ENCODE data around the gene GALE.

Gene GALE

DNA sequence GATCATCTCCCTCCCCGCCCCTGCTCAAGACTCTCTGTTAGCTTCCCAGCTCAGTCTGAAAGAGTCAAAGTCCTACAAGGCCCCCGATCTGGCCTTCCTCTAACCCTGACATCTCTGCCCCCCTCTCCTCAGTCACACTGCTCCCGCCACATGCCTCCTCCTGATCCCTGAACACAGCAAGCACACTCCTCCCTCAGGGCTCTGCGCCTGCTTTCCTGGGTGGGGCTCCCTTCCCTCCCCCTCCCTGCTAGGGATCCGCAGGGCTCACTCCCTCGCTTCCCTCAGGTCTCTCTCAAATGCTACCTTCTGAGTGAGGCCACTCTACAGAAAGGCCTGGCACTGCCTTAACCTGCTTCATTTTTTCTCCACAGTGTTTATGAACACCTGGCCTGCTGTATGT, 5.7 kb upstream of the GALE start:
- Histone ChIP-seq H3K27ac (replicated peaks) (peak overlapping the region; percentile 55; the same call in 1 of the 2 replicates), H3K27me3 (ENCODE audit: insufficient read depth, poor library complexity, severe bottlenecking) (no peaks in the 10 kb centered on the region), H3K4me3 (replicated peaks; ENCODE audit: insufficient read depth, low read length) (no peak overlapping the region)
- TF ChIP-seq, protein P1, sequence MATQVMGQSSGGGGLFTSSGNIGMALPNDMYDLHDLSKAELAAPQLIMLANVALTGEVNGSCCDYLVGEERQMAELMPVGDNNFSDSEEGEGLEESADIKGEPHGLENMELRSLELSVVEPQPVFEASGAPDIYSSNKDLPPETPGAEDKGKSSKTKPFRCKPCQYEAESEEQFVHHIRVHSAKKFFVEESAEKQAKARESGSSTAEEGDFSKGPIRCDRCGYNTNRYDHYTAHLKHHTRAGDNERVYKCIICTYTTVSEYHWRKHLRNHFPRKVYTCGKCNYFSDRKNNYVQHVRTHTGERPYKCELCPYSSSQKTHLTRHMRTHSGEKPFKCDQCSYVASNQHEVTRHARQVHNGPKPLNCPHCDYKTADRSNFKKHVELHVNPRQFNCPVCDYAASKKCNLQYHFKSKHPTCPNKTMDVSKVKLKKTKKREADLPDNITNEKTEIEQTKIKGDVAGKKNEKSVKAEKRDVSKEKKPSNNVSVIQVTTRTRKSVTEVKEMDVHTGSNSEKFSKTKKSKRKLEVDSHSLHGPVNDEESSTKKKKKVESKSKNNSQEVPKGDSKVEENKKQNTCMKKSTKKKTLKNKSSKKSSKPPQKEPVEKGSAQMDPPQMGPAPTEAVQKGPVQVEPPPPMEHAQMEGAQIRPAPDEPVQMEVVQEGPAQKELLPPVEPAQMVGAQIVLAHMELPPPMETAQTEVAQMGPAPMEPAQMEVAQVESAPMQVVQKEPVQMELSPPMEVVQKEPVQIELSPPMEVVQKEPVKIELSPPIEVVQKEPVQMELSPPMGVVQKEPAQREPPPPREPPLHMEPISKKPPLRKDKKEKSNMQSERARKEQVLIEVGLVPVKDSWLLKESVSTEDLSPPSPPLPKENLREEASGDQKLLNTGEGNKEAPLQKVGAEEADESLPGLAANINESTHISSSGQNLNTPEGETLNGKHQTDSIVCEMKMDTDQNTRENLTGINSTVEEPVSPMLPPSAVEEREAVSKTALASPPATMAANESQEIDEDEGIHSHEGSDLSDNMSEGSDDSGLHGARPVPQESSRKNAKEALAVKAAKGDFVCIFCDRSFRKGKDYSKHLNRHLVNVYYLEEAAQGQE (IDR thresholded peaks at IDR 0.05; ENCODE audit: insufficient replicate concordance, low read depth) = no peak
- TF ChIP-seq, protein P2, sequence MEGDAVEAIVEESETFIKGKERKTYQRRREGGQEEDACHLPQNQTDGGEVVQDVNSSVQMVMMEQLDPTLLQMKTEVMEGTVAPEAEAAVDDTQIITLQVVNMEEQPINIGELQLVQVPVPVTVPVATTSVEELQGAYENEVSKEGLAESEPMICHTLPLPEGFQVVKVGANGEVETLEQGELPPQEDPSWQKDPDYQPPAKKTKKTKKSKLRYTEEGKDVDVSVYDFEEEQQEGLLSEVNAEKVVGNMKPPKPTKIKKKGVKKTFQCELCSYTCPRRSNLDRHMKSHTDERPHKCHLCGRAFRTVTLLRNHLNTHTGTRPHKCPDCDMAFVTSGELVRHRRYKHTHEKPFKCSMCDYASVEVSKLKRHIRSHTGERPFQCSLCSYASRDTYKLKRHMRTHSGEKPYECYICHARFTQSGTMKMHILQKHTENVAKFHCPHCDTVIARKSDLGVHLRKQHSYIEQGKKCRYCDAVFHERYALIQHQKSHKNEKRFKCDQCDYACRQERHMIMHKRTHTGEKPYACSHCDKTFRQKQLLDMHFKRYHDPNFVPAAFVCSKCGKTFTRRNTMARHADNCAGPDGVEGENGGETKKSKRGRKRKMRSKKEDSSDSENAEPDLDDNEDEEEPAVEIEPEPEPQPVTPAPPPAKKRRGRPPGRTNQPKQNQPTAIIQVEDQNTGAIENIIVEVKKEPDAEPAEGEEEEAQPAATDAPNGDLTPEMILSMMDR (IDR thresholded peaks at IDR 0.05; ENCODE audit: insufficient read depth, low read length) = no peak
- no peak for TF ChIP-seq GABPA (IDR thresholded peaks at IDR 0.05; ENCODE audit: low read depth)
- no peak for TF ChIP-seq POLR2AphosphoS5 (IDR thresholded peaks at IDR 0.05; ENCODE audit: low read depth)
- no peak for TF ChIP-seq SPI1 (IDR thresholded peaks at IDR 0.05; ENCODE audit: borderline replicate concordance, low read depth)
- no peak for DNase-seq (ENCODE audit: low read depth in 1 of 2, low spot score in 1 of 2)

DNA sequence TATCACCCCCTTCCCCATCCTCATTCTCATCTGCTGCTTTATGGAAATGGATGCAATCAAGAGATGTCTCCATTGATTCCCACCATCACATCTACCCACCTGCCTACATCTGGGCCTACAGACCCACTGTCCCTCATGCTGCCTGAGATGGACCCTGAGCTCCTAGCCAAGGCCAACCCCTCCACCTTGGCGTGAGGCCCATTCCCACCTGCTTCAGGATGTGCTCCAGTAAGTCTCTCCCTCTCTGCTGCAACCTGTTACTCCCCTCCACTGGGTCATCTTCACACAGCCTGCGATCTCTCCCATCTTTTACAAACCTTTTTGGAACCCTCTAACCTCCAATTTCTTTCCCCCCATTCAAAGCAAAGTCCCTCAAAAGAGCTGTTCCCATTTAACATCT, 4.5 kb upstream of the GALE start:
- Histone ChIP-seq H3K27ac (replicated peaks) (peak overlapping the region; percentile 77), H3K27me3 (ENCODE audit: insufficient read depth, poor library complexity, severe bottlenecking) (no peaks in the 10 kb centered on the region), H3K4me3 (replicated peaks; ENCODE audit: insufficient read depth, low read length) (no peak overlapping the region)
- no peak for DNase-seq (ENCODE audit: low read depth in 1 of 2, low spot score in 1 of 2)
- TF ChIP-seq, protein P2 (IDR thresholded peaks at IDR 0.05; ENCODE audit: insufficient read depth, low read length) = no peak
- no peak for TF ChIP-seq GABPA (IDR thresholded peaks at IDR 0.05; ENCODE audit: low read depth)
- no peak for TF ChIP-seq POLR2AphosphoS5 (IDR thresholded peaks at IDR 0.05; ENCODE audit: low read depth)

DNA sequence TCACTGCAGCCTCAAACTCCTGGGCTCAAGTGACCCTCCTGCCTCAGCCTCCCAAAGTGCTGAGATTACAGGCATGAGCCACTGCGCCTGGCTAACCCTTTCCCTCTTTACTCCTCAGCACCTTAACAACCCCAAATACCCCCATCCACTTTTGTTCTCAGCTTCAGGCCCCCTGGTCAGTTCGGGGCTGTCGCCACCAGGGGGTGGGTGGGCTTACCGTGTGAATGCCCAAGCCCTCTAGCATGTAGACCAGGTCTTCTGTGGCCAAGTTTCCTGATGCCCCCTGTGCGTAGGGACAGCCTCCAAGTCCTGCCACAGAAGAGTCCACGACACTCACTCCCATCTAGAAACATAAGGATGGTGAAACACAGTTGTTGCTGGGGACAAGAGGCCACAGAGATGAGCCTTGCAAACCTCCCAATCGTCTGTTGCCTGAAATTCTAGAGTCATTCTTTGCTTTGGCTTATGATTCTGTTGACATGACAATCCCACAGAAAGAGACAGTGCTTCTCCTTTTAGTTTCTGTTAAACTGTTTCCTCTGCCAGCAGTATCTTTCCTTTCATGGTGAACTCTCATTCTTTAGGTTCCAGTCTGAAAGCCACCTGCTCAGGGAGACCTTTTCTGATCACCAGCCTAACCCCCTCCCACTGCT, 3.8 kb upstream of the GALE start:
- Histone ChIP-seq H3K4me3 (replicated peaks; ENCODE audit: insufficient read depth, low read length) (no peak overlapping the region), H3K27ac (replicated peaks) (peak overlapping the region; percentile 77), H3K27me3 (ENCODE audit: insufficient read depth, poor library complexity, severe bottlenecking) (no peaks in the 10 kb centered on the region)
- TF ChIP-seq, protein P1 (IDR thresholded peaks at IDR 0.05; ENCODE audit: insufficient replicate concordance, low read depth) = no peak
- TF ChIP-seq GABPA (IDR thresholded peaks at IDR 0.05; ENCODE audit: low read depth) (no peak), POLR2AphosphoS5 (IDR thresholded peaks at IDR 0.05; ENCODE audit: low read depth) (no peak), SPI1 (IDR thresholded peaks at IDR 0.05; ENCODE audit: borderline replicate concordance, low read depth) (no peak)
- TF ChIP-seq, protein P2 (IDR thresholded peaks at IDR 0.05; ENCODE audit: insufficient read depth, low read length) = no peak
- DNase-seq (ENCODE audit: low read depth in 1 of 2, low spot score in 1 of 2) = peak in 1 of 2 experiments; percentile 51

DNA sequence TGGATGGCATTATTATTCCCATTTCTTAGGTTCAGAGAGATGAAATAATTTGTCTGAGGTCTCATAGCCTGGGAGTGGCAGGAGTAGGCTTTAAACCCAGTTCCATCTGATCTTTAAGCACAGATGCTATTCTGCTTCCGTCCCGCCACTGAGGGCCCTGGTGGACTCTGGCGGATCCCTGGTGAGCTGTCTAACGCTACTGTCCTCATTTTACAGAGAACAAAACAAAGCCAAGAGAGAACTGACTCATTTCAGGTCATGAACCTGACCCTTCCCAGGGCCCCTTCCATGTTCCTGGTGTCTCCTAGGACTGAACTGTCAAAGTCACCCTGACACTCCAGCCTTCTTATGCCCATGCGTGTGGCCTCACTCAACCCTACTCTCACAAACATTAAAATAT, 3.1 kb upstream of the GALE start:
- H3K27ac ChIP-seq (replicated peaks) = peak overlapping the region; percentile 77
- no peaks in the 10 kb centered on the region for H3K27me3 ChIP-seq (ENCODE audit: insufficient read depth, poor library complexity, severe bottlenecking)
- TF ChIP-seq GABPA (IDR thresholded peaks at IDR 0.05; ENCODE audit: low read depth) = no peak
- TF ChIP-seq POLR2AphosphoS5 (IDR thresholded peaks at IDR 0.05; ENCODE audit: low read depth) = no peak
- TF ChIP-seq, protein P1 (IDR thresholded peaks at IDR 0.05; ENCODE audit: insufficient replicate concordance, low read depth) = no peak
- TF ChIP-seq, protein P2 (IDR thresholded peaks at IDR 0.05; ENCODE audit: insufficient read depth, low read length) = no peak
- no peak for TF ChIP-seq SPI1 (IDR thresholded peaks at IDR 0.05; ENCODE audit: borderline replicate concordance, low read depth)
- no peak overlapping the region for H3K4me3 ChIP-seq (replicated peaks; ENCODE audit: insufficient read depth, low read length)
- no peak for DNase-seq (ENCODE audit: low read depth in 1 of 2, low spot score in 1 of 2)

All from HL-60 (cell line).